SU-DHL-6 (cell line): ENCODE results near the gene VWA1.

Source experiments
- CTCF ChIP-seq: fragments of 200-600 bp; sonication (generic); IDR thresholded peaks from one replicate; pipeline ENCODE4 v1.5.1; 2017; ENCODE audit warnings: antibody characterized with exemption, mild to moderate bottlenecking, low read length, moderate library complexity; ENCODE audit not compliant: insufficient read depth, poor library complexity, severe bottlenecking
- EZH2phosphoT487 ChIP-seq: fragments of 200-600 bp; sonication (generic), shearing (Covaris generic); conservative IDR thresholded peaks from 2 replicates; pipeline ENCODE4 v1.6.1; 2018; ENCODE audit warnings: mild to moderate bottlenecking, antibody characterized with exemption, low read length, moderate library complexity, mixed read lengths

DNA sequence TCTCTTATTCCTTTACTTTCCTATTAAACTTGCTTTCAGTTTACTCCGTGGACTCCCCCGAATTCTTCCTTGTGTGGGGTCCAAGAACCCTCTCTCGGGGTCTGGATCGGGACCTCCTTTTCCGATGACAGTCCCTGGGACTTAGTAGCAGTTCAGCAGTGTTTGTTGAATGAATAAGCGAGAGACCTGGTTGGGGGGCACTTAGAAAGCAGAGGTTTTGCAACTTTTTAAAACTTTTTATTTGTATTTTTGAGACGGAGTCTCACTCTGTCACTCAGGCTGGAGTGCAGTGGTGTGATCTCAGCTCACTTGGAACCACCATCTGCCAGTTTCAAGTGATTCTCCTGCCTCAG is 12.3 kb upstream of the VWA1 start:
- TF ChIP-seq CTCF (no peak), EZH2phosphoT487 (no peak)
